Naive B cell (primary cell): ENCODE measurements around the gene MYL5. TPM values are rescaled to one million over a fixed set of nuclear protein-coding genes. Genes with fewer than 3 reads are reported as not detected.

ENCODE experiments used
- polyA plus RNA-seq, 6 donors: library from polyadenylated mRNA; unstranded; fragments of 300-500 nt; fragmentation: Illumina TruSeq; gene quantifications; one replicate each; pipeline ENCODE4 v1.2.3, GENCODE V29; 2021; ENCODE audit warnings: low read depth in 6 of 6

Gene MYL5
- polyA plus RNA-seq, 6 donors from 2014 or later = 7.3 to 13.4 (median 11.8) TPM

Other genes with a start within 250 kb of the MYL5 start
- 10 to 100 TPM; 31.6 to 88.4 (median 60.3) TPM for gene ZNF721, start 175.4 kb upstream of the MYL5 start, polyA plus RNA-seq
- 10 to 100 TPM; 23.3 to 62.5 (median 28.7) TPM for gene PIGG, start 175.3 kb upstream of the MYL5 start, polyA plus RNA-seq
- gene TMEM271, start 98.2 kb upstream of the MYL5 start, polyA plus RNA-seq = not detected
- gene PDE6B, start 49.0 kb upstream of the MYL5 start, polyA plus RNA-seq = 10 to 100 TPM; 24.3 to 39.4 (median 30.0) TPM
- 100 to 1,000 TPM; 320 to 459 (median 358) TPM for gene ATP5ME, start 266 bp upstream of the MYL5 start, polyA plus RNA-seq
- under 1 TPM in 3 of 6 donors, not detected in 3; 0.22 to 0.54 (median 0.43) TPM for gene SLC49A3, start 14.6 kb downstream of the MYL5 start, polyA plus RNA-seq
- gene PCGF3, start 31.3 kb downstream of the MYL5 start, polyA plus RNA-seq = 1 to 10 TPM; 5.6 to 9.5 (median 7.1) TPM
- not detected for gene CPLX1, start 151.6 kb downstream of the MYL5 start, polyA plus RNA-seq